Thyroid gland (tissue), 4 donors: ENCODE measurements around the gene FBXL7. TPM values are rescaled to one million over a fixed set of nuclear protein-coding genes. Genes with fewer than 3 reads are reported as not detected.

ENCODE experiments used
- DNase-seq, 2 donors: peaks; one replicate each; pipeline ENCODE4 v3.0.0-alpha.2; 2019
- H3K27ac ChIP-seq, 3 donors: fragments of 200-600 bp; sonication (generic); 1 replicate in 2 of 3; 2 replicates in 1 of 3; pipeline ENCODE4 v1.5.1; 2016 to 2019; ENCODE audit warnings: mild to moderate bottlenecking in 1 of 3, moderate library complexity in 1 of 3
- H3K27me3 ChIP-seq: fragments of 200-600 bp; sonication (generic); one replicate; pipeline ENCODE4 v1.5.1; 2019
- H3K36me3 ChIP-seq, 2 donors: fragments of 200-600 bp; sonication (generic); one replicate each; pipeline ENCODE4 v1.5.1; 2016 to 2019
- H3K4me1 ChIP-seq, 2 donors: fragments of 200-600 bp; sonication (generic); one replicate each; pipeline ENCODE4 v1.5.1; 2017 to 2019
- H3K4me3 ChIP-seq, 3 donors: fragments of 200-600 bp; sonication (generic); replicated peaks in 1 of 3; 1 replicate in 2 of 3; 2 replicates in 1 of 3; pipeline ENCODE4 v1.5.1; 2016; ENCODE audit warnings: mild to moderate bottlenecking in 1 of 3
- H3K9me3 ChIP-seq: fragments of 200-600 bp; sonication (generic); one replicate; pipeline ENCODE4 v1.5.1; 2017
- CTCF ChIP-seq, 6 experiments: fragments of 200-600 bp in 3 of 6; fragments of 450-650 bp in 3 of 6; sonication (generic) in 3 of 6; IDR thresholded peaks; one replicate each; pipeline ENCODE4 v1.5.1; 2016 to 2019; ENCODE audit warnings: antibody characterized with exemption in 6 of 6, mild to moderate bottlenecking in 2 of 6, inconsistent platforms in 1 of 6, moderate library complexity in 1 of 6
- POLR2A ChIP-seq, 2 donors: fragments of 450-650 bp; IDR thresholded peaks; one replicate each; pipeline ENCODE4 v1.6.1; 2017; ENCODE audit warnings: antibody characterized with exemption in 2 of 2, mild to moderate bottlenecking in 2 of 2, moderate library complexity in 1 of 2
- WGBS, 2 donors: methylation state at CpG; one replicate each; pipeline ENCODE4 v1.1.5; 2017; 5-methylcytosine and 5-hydroxymethylcytosine counted together
- intact Hi-C: fragments of 100-400 bp; cut with DNase I; formaldehyde crosslinking; loops from one replicate; pipeline ENCODE4 v1.15.1; 2023
- total RNA-seq, 4 donors: library from RNA; depleted of rRNA; stranded (reverse); fragments of >200 nt; gene quantifications; one replicate each; pipeline ENCODE4 v1.2.3, GENCODE V29; 2016

Gene FBXL7
- total RNA-seq, 4 donors from 2014 or later, result 6.4 to 11.8 (median 9.2) TPM

GRCh38 chr5:15501091-15501791 lies 1.3 kb downstream of the FBXL7 start:
- WGBS, 2 donors, result 2 to 3% methylated on average over 15 of the region's 15 CpGs

GRCh38 chr5:15502208-15502607 lies 2.2 kb downstream of the FBXL7 start:
- Histone ChIP-seq H3K27me3 (no peaks in the 10 kb centered on the region), H3K36me3 (no peaks in the 10 kb centered on the region), H3K4me3 (no peak overlapping the region), H3K4me1 (no peaks in the 10 kb centered on the region), H3K27ac (no peak overlapping the region), H3K9me3 (no peaks in the 10 kb centered on the region)
- TF ChIP-seq POLR2A (IDR thresholded peaks at IDR 0.05) (no peak), CTCF (IDR thresholded peaks at IDR 0.05) (no peak)
- no peak for DNase-seq
- 44 to 58% methylated on average over 5 of the region's 5 CpGs for WGBS, 2 donors
- intact Hi-C loops, result no loop called here

More at GRCh38 chr5:15501091-15501791, 1.3 kb downstream of the FBXL7 start:
- TF ChIP-seq POLR2A (IDR thresholded peaks at IDR 0.05) (no peak), CTCF (IDR thresholded peaks at IDR 0.05) (peak in 1 of 6 experiments; percentile 7)
- H3K9me3 ChIP-seq, result no peaks in the 10 kb centered on the region
- H3K4me3 ChIP-seq, result peak overlapping the region in 2 of 3 donors; percentile 26 to 46
- H3K4me1 ChIP-seq, result no peaks in the 10 kb centered on the region
- intact Hi-C loops, result no loop called here
- no peaks in the 10 kb centered on the region for H3K36me3 ChIP-seq
- H3K27me3 ChIP-seq, result no peaks in the 10 kb centered on the region
- peak in 1 of 2 donors; percentile 25 for DNase-seq
- H3K27ac ChIP-seq, result peak overlapping the region; percentile 29 to 69 (median 62)

DNA sequence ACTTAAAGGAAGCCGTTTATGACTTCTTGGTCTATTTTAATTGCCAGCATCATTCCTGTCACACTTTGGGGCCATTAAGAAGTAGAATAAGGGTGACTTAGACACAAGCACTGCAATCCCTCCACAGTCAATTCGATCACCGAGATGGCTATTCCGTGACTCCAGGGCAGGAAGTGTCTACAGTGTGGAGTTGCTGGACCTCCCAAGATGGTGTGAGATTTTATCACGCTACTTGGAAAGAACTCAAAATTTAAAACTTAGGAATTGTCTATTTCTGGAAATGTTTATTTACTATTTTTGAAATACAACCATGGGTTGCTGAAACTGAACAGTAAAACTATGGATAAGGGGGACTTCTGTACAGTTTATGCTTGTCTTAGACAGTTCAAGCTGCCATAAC lies 6.2 kb downstream of the FBXL7 start:
- 82 to 83% methylated on average over 5 of the region's 5 CpGs for WGBS, 2 donors
- no peak for TF ChIP-seq POLR2A (IDR thresholded peaks at IDR 0.05)
- no peak for TF ChIP-seq CTCF (IDR thresholded peaks at IDR 0.05)
- intact Hi-C loops, result no loop called here

GRCh38 chr5:15506897-15507296 lies 6.9 kb downstream of the FBXL7 start:
- H3K36me3 ChIP-seq, result no peaks in the 10 kb centered on the region
- WGBS, 2 donors, result 95 to 97% methylated on average over 3 of the region's 3 CpGs
- peaks cover 0 to 8% of the 10 kb centered on the region in 2 donors for H3K4me1 ChIP-seq
- intact Hi-C loops, result no loop called here
- H3K9me3 ChIP-seq, result no peaks in the 10 kb centered on the region
- no peak overlapping the region for H3K4me3 ChIP-seq
- no peaks in the 10 kb centered on the region for H3K27me3 ChIP-seq
- DNase-seq, result no peak
- TF ChIP-seq CTCF (IDR thresholded peaks at IDR 0.05), result no peak
- TF ChIP-seq POLR2A (IDR thresholded peaks at IDR 0.05), result no peak
- H3K27ac ChIP-seq, result no peak overlapping the region

More for the DNA sequence above, 6.2 kb downstream of the FBXL7 start:
- H3K4me1 ChIP-seq, result peaks cover 0 to 5% of the 10 kb centered on the region in 2 donors
- DNase-seq, result no peak
- no peaks in the 10 kb centered on the region for H3K27me3 ChIP-seq
- no peaks in the 10 kb centered on the region for H3K9me3 ChIP-seq
- no peak overlapping the region for H3K27ac ChIP-seq
- no peak overlapping the region for H3K4me3 ChIP-seq
- no peaks in the 10 kb centered on the region for H3K36me3 ChIP-seq

- Histone ChIP-seq H3K4me1 (peaks cover 0 to 8% of the 10 kb centered on the region in 2 donors), H3K9me3 (no peaks in the 10 kb centered on the region), H3K27ac (no peak overlapping the region), H3K27me3 (no peaks in the 10 kb centered on the region), H3K4me3 (no peak overlapping the region), H3K36me3 (no peaks in the 10 kb centered on the region)
- no peak for TF ChIP-seq CTCF (IDR thresholded peaks at IDR 0.05)
- TF ChIP-seq POLR2A (IDR thresholded peaks at IDR 0.05), result no peak
- 79 to 85% methylated on average over 1 of the region's 1 CpG for WGBS, 2 donors
- no peak for DNase-seq
- intact Hi-C loops, result no loop called here
Measured at GRCh38 chr5:15510092-15510491, 10.1 kb downstream of the FBXL7 start.
